Fibroblast of skin of left quadriceps (primary cell): Measurements from ENCODE around the gene CD19.
"Not testable (repeated sequence)": the region's sequence is repeated elsewhere in the genome, so short reads cannot be mapped to it uniquely, and the experiment has no call there.

Experiments
- DNase-seq, 2 experiments: peaks; one replicate each; pipeline ENCODE4 v3.0.0-alpha.2; 2013; ENCODE audit warnings: low read depth in 2 of 2

The CD19 gene

GRCh38 chr16:28905800-28906372 is 25.9 kb upstream of the CD19 start:
- no peak for DNase-seq

- no peak for DNase-seq
Observed at GRCh38 chr16:28910086-28911031, 21.4 kb upstream of the CD19 start.

DNA sequence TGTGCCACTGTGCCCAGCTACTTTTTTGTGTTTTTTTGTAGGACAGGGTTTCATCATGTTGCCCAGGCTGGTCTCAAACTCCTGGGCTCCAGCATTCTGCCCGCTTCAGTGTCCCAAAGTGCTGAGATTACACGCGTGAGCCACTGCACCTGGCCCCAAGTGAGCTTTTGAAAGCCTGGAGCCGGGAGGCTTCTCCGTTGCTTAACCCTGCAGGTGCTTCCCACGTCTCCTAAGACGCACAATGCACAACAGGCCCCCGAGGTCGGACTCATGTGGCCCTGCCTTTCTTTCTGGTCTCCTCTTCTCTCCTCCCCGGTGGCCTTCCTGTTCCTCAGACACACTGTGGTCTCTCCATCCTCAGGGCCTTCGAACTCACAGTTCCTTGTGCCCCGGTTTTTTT is 19.2 kb upstream of the CD19 start:
- no peak for DNase-seq

GRCh38 chr16:28913946-28914724 is 17.6 kb upstream of the CD19 start:
- no peak for DNase-seq

DNA sequence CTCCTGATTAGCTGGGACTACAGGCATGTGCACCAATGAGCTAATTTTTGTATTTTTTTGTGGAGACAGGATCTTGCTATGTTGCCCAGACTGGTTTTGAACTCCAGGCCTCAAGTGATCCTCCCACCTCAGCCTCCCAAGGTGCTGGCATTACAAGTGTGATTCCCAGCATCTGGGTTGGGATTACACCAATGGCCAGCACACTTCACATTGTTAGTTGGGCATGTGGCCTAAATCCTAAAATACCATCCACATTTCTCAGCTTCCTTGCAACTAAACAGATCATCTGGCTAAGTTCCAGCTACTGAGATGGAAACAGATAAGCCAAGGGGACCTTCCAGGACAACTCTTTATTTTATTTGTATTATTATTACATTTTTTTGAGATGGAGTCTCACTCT is 16.6 kb upstream of the CD19 start:
- peak; percentile 30 to 31 for DNase-seq

DNA sequence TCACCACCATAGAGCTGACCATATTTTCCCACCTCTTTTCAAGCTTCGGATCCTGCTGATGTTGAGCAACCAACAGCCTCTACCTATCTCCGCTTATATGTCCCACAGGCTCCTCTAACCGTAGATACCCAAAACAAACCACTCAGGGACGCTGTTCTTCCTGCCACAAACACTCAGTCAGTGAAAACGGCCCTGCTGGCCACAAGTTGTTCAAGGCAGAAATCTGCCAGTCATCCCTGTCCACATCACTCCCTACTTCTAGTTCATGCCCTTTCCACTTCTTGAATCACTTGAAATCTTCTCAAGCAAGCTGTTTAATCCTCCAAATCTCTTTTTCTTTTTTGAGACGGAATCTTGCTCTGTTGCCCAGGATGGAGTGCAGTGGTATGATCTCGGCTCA is 14.7 kb upstream of the CD19 start:
- no peak for DNase-seq

DNA sequence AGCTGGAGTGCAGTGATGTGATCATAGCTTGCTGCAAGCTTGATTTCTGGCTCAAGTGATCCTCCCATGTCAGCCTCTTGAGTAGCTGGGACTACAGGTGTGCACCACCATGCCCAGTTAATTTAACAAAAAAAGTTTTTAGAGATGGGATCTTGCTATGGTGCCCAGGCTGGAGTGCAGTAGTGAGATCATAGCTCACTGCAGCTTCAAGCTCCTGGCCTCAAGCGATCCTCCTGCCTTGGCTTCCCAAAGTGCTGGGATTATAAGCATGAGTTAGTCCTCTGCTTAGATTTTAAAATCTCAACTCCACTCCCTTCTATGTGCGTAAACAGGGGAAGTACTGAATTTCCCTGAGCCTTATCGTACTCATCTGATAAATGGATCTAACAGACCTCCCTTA is 13.1 kb upstream of the CD19 start:
- no peak for DNase-seq

- no peak for DNase-seq
Observed at GRCh38 chr16:28923231-28923587, 8.6 kb upstream of the CD19 start.

DNA sequence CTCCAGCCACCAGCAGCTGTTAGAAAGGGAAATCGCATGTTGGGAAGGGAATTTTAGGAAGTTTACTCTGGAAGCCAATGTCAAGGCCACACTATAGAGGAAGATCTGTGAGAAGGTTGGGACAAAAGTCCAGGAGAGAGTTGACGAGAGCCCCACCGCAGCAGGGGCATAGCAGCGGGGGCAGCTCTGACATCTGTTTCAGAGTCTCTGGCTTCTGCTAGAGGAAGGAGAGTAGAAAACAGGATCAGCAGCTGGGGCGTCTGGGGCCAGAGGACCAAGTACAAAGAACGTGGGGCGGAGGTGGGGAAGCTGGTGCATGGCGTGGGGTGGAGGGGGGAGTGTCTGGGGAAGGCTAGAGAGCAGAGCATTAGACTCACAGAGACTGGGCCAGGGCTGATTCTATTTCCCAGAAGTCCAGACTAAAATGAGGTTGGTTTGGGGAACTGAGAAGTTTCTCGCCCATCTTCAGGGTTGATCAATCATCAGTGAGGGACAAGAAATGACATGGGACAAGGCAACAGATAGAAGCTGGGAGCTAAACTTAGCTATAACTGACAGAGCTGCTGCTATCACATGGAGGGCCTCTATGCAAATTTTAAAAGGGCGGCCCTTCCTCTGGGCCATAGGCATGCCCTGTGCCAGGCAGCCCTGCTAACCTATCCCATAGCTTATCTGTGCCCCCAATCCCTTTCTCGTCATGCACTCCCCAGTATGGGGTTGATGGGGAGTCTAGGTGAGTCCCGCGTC is 7.9 kb upstream of the CD19 start:
- no peak for DNase-seq

GRCh38 chr16:28924399-28924761 is 7.4 kb upstream of the CD19 start:
- no peak for DNase-seq

DNA sequence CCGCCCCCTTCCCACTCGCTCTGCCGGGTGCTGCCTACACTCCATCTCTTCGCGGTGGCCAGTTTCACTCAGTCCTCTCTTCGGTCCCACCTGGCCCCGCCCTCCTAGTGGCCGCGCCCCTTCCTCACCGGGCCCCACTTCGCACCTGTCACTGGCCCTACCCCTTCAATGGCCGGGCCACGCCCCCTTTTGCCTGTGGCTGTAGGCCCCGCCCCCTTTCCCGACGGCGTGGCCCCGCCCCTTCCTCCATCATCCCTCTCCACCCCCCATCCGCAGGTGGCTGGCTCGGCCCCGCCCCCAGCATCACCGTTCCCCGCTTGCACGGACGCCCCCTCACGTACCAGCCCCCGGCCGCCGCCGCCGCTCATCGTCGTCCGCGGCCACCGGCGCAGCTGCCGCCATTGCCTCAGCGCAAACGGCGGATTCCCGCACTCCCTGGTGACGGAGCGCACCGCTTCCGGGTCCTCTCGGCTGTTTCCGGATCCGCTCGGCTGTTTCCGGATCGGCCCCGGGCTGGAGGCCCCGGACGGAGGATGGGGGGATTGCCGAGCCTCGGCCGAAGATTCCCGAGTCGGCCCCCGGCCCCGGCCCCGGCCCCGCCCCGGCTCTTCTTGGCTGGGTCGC is 6.9 kb upstream of the CD19 start, which contains the start of gene RABEP2:
RABEP2 (minus strand) TSS at position 477 of the 624 bp plus-strand sequence; CDS start at position 402, 75 bp downstream.
- DNase-seq = peak; percentile 74 to 75

DNA sequence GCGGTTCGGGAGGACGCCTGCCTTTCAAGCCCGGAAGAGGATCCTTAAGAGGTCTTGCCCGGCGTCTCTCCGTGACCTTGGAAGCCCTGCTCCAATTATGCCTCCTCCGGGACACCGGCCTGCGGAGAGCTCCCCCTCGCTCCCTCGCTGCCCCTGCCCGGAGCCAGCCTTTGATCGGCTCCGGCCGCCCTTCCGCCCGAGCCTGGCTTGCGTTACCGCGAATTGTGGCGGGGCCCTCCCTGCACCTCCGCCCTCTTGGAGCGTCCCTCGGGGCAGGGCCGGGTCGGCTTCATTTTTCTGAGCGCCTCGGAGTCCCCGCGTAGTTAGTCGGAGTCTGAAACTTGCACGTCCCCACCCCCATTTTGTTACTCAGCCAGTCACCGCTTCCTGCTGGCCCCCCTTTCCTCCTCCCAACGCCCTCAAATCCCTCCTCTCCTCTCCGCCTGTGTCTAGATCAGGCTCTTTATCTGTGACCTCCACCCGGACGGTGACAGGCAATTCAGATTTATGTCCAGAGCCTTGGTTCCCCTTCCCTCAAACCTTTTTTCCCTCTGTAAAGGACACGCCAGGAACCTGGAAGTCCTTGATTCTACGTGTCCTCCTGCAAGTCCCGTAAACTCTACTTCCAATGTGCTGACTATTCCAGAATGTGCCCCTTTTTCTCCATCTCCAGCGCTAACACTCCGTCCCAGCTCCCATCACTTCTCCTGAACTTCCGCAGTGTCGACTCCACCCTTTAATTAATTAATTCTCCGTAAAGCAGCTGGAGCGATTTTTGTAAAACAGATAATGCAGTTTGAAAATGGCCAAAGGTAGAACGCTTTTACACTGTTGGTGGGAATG is 6.2 kb upstream of the CD19 start:
- peak; percentile 51 to 52 for DNase-seq

DNA sequence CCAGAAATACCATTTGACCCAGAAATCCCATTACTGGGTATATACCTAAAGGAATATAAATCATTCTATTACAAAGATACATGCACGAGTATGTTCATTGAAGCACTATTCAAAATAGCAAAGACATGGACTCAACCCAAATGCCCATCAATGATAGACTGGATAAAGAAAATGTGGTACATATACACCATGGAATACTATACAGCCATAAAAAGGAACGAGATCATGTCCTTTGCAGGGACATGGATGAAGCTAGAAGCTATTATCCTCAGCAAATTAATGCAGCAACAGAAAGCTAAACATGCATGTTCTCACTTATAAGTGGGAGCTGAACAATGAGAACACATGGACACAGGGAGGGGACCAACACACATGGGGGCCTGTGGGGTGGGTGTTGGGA is 5.5 kb upstream of the CD19 start:
- DNase-seq = not testable (repeated sequence)

- no peak for DNase-seq
Observed at GRCh38 chr16:28927815-28928214, 4.0 kb upstream of the CD19 start.

DNA sequence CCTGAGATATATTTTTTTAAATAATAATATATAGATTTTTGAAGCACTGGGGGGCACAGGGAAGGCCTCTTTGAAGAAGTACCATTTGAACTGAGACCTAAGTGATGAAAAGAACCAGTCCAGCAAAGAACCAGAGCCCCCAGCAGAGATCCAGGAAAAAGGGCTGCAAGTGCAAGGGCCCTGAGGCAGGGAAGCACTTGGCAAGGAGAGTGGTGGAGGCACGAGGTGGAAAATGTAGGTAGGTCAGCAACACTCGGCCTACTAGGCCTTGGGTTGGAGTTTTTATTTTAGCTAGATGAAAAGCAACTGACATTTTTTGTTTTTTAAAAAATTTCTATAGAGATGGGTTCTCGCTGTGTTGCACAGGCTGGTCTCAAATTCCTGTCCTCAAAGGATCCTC is 1.6 kb upstream of the CD19 start:
- no peak for DNase-seq

DNA sequence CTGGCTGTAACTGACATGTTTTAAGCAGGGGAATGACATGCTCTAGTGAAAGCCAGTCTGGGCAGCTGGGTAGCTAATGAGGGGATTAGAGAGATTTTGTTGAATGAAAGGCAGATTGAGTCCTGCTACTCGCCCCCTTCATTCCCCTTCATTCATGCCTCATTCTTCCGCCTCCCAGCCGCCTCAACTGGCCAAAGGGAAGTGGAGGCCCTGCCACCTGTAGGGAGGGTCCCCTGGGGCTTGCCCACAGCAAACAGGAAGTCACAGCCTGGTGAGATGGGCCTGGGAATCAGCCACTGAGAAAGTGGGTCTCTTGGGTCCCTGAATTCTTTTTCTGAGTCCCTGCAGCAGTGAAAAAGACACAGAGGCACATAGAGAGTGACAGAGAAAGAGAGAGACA is 1.1 kb upstream of the CD19 start:
- no peak for DNase-seq

GRCh38 chr16:28932339-28933141 is 769 bp downstream of the CD19 start:
- no peak for DNase-seq

DNA sequence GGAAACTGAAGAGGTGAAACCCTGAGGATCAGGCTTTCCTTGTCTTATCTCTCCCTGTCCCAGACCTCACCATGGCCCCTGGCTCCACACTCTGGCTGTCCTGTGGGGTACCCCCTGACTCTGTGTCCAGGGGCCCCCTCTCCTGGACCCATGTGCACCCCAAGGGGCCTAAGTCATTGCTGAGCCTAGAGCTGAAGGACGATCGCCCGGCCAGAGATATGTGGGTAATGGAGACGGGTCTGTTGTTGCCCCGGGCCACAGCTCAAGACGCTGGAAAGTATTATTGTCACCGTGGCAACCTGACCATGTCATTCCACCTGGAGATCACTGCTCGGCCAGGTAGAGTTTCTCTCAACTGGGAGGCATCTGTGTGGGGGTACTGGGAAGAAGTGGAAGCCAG is 1.4 kb downstream of the CD19 start:
- DNase-seq = no peak

GRCh38 chr16:28935346-28935745 is 3.6 kb downstream of the CD19 start:
- no peak for DNase-seq
